ENCODE data around the gene ZNF649.
"Not testable (repeated sequence)": the region's sequence is repeated elsewhere in the genome, so short reads cannot be mapped to it uniquely, and the experiment has no call there.

DNA sequence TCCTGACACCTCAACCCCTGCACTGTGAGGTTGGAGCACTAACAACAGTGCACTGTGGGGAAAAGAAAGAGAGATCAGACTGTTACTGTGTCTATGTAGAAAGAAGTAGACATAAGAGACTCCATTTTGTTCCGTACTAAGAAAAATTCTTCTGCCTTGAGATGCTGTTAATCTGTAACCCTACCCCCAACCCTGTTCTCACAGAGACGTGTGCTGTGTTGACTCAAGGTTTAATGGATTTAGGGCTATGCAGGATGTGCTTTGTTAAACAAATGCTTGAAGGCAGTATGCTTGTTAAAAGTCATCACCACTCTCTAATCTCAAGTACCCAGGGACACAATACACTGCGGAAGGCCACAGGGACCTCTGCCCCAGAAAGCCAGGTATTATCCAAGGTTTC is 822 bp upstream of the ZNF649 start:
- not testable (repeated sequence) for TF ChIP-seq CEBPB (IDR thresholded peaks at IDR 0.05; ENCODE audit: low read depth, low read length); RAD21 (IDR thresholded peaks at IDR 0.05; ENCODE audit: low read length); MXI1 (IDR thresholded peaks at IDR 0.05; ENCODE audit: borderline replicate concordance, low read depth, low read length); POLR2A (IDR thresholded peaks at IDR 0.05; ENCODE audit: low read depth, low read length); FOS (IDR thresholded peaks at IDR 0.05; ENCODE audit: low read depth, low read length)
- TF ChIP-seq, protein P1, sequence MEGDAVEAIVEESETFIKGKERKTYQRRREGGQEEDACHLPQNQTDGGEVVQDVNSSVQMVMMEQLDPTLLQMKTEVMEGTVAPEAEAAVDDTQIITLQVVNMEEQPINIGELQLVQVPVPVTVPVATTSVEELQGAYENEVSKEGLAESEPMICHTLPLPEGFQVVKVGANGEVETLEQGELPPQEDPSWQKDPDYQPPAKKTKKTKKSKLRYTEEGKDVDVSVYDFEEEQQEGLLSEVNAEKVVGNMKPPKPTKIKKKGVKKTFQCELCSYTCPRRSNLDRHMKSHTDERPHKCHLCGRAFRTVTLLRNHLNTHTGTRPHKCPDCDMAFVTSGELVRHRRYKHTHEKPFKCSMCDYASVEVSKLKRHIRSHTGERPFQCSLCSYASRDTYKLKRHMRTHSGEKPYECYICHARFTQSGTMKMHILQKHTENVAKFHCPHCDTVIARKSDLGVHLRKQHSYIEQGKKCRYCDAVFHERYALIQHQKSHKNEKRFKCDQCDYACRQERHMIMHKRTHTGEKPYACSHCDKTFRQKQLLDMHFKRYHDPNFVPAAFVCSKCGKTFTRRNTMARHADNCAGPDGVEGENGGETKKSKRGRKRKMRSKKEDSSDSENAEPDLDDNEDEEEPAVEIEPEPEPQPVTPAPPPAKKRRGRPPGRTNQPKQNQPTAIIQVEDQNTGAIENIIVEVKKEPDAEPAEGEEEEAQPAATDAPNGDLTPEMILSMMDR (conservative IDR thresholded peaks at IDR 0.05; ENCODE audit: low read depth, low read length): not testable (repeated sequence)

All from IMR-90 (cell line).